ENCODE results near the gene CDC26.
"Not testable (repeated sequence)": the region's sequence is repeated elsewhere in the genome, so short reads cannot be mapped to it uniquely, and the experiment has no call there.

CDC26 gene

DNA sequence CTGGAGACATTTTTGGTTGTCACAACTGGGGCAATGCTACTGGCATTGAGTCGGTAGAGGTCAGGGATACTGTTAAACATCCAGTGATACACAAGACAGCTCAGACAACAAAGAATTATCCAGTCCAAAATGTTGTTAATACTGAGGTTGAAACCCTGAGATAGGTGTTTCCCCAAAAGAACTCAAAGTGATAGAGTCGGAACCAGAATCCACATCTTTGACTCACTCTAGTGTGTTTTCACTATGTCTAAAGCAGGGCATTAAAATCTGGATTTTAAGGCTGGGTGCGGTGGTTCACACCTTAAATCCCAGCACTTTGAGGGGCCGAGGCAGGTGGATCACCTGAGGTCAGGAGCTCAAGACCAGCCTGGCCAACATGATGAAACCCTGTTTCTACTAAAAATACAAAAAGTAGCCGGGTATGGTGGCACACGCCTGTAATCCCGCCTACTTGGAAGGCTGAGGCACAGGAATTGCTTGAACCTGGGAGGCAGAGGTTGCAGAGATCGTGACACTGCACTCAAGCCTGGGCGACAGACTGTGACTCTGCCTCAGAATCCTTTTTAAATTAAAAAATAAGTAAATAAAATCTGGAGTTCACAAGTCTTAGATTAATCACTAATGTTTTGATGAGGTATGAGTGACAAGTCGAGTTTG, 37.0 kb downstream of the CDC26 start:
- no peak for DNase-seq (ENCODE audit: low spot score)

DNA sequence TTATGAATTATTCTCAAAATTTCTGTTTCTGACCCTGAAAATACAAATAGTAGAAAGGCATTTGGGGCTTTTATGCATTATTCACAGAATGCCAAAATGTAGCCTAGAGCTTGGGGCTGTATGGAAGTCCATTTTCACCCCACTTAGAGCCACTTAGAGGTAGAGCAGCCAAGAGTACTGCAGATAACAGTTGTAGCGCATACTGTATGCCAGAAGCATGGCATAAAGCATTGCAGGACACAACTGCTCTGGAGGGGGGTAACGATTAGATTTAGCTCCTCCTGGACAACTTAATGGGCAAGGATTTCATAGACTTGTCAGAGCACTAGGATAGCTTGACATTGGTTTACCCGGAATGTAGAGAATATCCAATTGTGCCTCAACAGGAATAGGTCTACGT, 38.3 kb downstream of the CDC26 start:
- no peak for DNase-seq (ENCODE audit: low spot score)

DNA sequence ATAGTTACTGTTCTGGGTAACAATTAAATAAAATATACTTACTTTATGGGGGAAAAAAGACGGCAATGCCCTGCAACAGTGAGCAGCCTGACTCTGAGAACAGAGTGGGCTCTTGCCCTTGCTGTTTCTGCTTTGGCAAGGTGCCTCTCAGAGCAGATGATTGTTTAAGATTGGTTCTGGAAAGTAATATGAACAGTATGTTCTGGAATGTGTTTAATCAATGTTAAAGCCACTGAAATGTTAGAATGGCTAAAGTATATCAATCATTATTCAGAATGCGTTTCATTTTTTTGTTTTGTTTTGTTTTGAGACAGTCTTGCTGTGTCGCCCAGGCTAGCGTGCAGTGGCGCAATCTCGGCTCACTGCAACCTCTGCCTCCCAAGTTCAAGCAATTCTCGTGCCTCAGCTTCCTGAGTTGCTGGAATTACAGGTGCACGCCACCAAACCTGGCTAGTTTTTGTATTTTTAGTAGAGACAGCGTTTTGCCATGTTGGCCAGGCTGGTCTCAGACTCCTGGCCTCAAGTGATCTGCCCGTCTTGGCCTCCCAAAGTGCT, 39.6 kb downstream of the CDC26 start:
- DNase-seq (ENCODE audit: low spot score) = not testable (repeated sequence)

DNA sequence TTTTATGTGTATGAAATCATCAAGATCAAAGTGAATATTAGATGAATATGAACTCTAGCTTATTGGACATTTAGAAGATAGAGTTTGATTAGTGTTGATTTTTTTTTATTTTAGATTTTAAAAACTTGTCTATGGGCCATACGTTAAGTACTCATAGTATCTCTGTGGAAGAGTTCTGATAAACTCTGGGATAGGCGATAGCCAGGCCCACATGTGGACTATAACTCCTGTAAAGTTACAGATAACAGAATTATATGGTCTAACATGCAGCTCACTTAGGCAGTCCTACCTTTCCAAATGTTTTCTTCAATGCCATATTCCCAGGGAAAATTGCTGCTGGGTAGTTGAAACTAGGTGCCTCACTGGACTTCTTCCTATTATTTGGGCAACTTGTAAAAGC, 43.7 kb downstream of the CDC26 start:
- no peak for DNase-seq (ENCODE audit: low spot score)

DNA sequence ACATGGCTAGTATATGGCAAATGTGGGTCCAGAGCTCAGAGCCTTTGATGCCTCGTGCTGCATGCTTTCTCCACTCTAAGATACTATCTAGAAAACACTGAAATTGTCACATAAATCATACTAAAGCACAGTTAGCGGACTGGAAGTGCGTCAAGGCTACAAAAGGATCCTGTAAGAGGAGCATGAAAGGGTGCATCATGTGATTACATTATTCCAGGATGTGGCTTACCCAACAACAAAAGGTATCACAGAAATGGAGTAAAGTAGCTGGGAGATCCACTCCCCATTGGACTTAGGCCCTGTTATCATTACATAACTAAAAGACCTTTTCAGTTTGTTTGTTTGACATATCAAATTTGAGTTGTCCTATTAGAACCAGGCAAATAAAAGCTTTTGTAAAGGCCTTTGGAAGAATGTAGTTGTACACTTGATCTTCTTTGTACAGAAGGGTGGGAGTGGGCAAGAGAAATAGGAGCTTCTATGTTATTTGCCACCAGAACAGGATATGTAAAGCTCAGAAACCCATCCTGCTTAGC, 47.2 kb downstream of the CDC26 start:
- DNase-seq (ENCODE audit: low spot score) = no peak

DNA sequence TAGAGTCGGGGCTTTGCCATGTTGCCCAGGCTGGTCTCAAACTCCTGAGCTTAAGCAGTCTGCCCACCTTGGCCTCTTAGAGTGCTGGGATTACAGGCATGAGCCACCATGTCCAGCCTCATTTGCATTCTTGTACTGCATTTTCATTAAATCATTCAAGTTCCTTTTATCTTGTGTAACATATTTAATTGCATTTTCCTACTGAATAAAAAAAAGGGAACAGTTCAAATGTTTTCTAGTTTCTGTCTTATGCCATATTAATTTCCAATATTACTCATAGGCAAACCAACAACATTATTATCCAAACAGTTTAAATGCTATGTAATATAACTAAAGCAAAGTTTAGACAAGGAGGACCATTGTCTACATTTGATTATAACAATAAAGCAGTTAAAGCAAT, 47.9 kb downstream of the CDC26 start:
- DNase-seq (ENCODE audit: low spot score) = no peak

DNA sequence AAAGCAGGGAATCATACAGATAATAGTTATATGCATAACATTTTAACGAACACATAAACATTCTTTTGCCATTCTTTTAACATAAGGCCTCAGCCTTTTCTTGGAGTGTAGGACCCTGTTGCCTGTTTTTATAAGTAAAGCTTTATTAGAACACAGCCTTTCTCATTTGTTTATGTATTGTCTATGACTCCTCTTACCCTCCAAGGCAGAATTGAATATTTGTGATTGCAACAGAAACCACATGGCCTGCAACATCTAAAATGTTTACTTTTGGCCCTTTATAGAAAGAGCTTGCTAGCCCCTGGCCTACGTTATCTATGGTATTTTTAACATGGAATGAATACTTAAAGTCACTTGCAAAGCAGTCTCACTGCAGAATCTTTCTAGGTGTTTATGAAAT, 51.4 kb downstream of the CDC26 start:
- no peak for DNase-seq (ENCODE audit: low spot score)

DNA sequence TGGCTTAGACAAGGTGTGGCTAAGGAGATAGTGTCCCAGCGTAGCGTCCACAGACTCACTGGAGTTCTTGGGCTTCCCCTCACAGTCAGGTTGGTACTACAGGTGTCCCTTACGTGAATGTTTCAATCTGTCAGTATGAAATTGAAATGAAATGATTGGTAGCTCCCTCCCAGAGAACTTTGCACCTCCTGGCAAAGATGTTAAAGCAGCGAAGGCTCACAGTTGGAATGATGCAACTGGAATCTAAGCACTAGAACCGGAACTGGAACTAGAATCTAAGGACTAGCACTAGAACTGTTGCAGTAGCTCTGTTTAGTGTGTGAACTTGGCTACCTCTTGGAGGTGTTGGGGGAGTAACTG, 52.9 kb downstream of the CDC26 start:
- no peak for DNase-seq (ENCODE audit: low spot score)

DNA sequence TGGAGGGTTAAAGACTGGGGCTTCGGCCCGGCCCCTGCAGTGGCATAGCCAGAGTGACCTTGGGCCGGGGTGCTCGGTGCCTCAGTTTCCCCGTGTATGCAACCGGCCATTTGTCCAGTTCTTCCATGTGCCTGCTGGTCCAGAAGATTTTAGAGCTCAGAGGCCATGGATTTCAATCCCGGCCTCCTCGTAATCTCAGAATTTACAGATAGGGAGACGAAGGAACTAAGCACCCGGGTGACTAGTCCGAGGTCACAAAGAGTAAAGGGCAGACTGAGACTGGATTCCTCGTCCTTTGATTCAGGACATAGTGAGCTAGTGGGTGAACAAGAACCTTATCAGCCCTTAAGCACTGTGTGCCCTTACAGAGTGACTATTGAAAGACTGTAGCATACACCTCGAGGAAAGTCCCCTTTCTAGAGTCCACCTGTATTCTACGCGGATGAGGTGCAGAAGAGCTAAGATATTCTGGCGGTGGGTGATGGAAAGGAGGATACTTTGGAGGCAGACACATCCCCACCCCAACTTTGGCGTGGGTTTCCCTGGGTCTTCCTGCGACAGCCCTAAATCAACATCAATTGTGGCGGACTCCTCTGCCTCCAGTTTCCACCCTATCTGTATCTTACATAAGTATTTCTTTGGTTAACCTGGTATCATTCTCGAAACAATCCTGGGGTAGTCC, 53.4 kb downstream of the CDC26 start:
- DNase-seq (ENCODE audit: low spot score) = no peak

DNA sequence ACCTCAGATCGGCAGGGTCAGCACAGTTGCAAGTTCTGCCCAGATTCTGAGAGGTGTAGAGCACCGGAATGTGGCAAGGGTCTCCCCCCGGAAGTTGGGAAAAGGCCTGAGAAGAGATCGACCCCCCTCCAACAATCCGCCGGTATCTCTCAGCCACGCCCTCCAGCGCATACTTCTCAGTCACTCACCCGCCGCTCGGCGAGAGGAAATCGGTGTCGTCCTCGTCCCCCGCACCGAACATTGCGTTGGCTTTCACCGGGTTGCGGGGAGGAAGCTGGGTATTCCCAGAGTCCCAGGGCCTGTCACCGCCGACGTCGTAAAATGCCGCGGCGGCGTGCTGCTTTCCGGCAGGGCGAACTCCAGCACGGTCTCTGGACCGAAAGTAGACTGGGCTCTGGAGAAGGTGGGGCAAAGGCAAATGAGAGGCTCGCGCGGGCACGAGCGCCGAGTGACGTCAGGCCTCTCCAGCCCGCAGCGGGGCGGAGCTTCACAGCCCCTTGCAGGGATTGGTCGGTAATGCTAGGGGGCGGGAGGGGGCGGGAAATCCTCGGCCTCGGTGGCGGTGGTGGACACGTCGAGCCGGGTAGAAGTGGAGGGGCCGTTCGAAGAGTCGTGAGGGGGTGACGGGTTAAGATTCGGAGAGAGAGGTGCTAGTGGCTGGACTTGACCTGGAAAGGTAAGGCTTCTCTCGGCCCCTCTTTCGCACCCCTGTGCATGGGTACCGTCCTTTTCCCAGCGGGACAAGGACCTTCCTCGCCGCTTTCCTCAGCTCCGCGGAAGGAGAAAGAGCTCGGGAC, 54.2 kb downstream of the CDC26 start, which contains the start of the genes FKBP15 and SLC31A1:
Gene FKBP15 (minus strand): TSS at position 275 of the 797 bp plus-strand sequence. CDS start 34 bp downstream, at position 241.
Gene SLC31A1 (plus strand): TSS at position 542 of the 797 bp plus-strand sequence. CDS start 34,605 bp downstream, outside the sequence.
- peak; percentile 97 for DNase-seq (ENCODE audit: low spot score)

DNA sequence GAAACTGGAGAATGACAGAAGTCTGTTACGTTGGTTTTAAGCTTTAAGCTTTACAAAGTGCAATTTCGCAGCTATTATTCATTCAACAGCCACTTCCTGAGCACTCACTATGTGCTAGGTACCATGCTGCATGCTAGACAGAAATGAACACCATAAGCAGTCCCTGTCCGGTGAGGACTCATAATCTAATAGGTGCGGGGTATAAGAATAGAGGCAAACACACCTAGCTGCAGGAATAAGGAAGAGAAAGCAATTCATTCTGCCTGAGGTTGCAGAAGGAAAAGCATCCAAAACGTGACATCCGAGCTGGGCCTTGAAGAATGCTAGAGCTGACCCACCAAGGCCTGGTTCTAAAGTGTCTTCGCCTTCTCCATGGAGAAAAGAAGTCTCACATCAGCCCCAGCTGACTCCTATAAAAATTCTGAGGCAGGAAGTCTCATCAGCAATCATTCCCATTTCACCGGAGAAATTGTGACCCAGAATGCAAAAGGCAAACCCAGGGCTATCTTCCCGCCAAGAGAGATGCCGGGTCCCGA, 54.8 kb downstream of the CDC26 start:
- DNase-seq (ENCODE audit: low spot score) = no peak

DNA sequence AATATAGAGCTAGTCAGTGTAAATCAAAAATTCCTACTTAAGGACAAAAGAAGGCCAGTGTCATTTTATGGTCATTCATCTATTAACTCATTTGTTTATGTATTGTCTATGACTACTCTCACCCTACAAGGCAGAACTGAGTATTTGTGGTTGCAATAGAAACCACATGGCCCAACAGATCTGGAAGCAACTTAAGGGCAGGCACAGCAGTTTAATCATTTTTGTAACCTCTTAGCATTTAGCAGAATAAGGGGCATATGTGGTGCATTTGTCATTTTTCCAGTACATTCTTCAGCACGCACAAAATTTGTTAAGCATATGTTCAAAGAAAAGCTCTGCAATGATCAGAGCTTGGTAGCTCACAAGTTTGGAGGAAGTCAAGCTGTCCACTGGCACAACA, 55.4 kb downstream of the CDC26 start:
- peak; percentile 34 for DNase-seq (ENCODE audit: low spot score)

DNA sequence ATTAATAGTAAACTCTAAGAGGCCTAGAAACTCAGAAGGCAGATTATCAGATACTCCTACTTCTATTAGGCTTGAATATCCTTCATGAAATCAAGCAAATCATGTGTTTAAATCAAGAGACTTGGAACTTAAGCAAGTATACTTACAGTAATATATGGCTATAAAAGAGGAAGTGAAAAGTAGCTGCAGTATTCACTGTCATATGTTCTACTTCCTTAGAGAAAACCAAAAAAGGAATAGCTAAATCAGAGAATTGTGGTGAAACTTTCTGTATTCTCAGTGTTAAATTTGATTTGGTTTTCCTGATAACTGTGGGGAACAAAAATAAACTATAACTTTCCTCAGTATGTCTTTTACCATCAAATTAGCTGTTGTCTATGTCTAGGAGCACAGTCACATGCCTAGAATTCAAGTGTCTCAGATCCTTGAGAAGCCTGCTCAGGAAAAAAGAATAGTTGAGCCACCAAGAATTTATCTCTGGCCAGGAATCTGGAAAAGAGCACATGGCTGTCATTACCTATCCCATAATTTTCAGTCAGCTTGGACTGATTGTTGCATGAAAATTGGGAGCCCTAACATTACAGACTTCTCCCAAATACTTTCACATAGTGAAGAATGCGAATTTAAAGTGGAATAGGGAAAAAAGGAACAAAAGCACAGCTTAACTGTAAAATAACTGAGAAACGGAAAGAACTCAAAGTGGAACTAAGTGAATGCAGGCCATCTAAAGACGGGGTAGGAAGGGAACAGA, 56.0 kb downstream of the CDC26 start:
- no peak for DNase-seq (ENCODE audit: low spot score)

All from CD4-positive, alpha-beta T cell treated with Interleukin-15 for 4 hours (primary cell).